Testis (tissue), 2 donors: ENCODE measurements around the gene FOSL1.

Source experiments
- CTCF ChIP-seq, 3 experiments: fragments of 450-650 bp in 2 of 3; fragments of 200-600 bp in 1 of 3; sonication (generic) in 1 of 3; IDR thresholded peaks; one replicate each; pipeline ENCODE4 v1.5.1; 2016 to 2019; ENCODE audit warnings: antibody characterized with exemption in 3 of 3, mild to moderate bottlenecking in 2 of 3, moderate library complexity in 1 of 3
- POLR2A ChIP-seq: fragments of 450-650 bp; IDR thresholded peaks from one replicate; pipeline ENCODE4 v1.6.1; 2017; ENCODE audit warnings: antibody characterized with exemption, mild to moderate bottlenecking, moderate library complexity

- TF ChIP-seq POLR2A = peak; percentile 85
- peak in 1 of 3 experiments; percentile 0 for TF ChIP-seq CTCF (IDR thresholded peaks at IDR 0.05)
These were observed 42.1 kb downstream of the FOSL1 start, which contains the start of gene CFL1 for GRCh38 chr11:65857853-65858680.
